GM12891 (cell line): ENCODE data around the gene COQ10A.
"Not testable (repeated sequence)": the region's sequence is repeated elsewhere in the genome, so short reads cannot be mapped to it uniquely, and the experiment has no call there.

Source experiments
- DNase-seq: peaks from one replicate; pipeline ENCODE4 v3.0.0; 2011; ENCODE audit warnings: low spot score; ENCODE audit not compliant: insufficient read length
- FAIRE-seq: peaks from 2 replicates; lab custom pipeline; 2011; peaks lifted over from hg19 to GRCh38; lab: Jason Lieb, UNC
- PAX5 ChIP-seq: IDR thresholded peaks from 2 replicates; pipeline ENCODE4 v1.6.1; 2011; ENCODE audit warnings: low read length, moderate library complexity, mild to moderate bottlenecking; ENCODE audit not compliant: insufficient read depth, severe bottlenecking
- POLR2A ChIP-seq: IDR thresholded peaks from 2 replicates; pipeline ENCODE4 v1.6.1; 2011; ENCODE audit warnings: low read depth, low read length, control low read depth
- POLR2AphosphoS5 ChIP-seq: IDR thresholded peaks from 2 replicates; pipeline ENCODE4 v1.6.1; 2011; ENCODE audit warnings: low read depth, low read length, control low read depth
- POU2F2 ChIP-seq: IDR thresholded peaks from 2 replicates; pipeline ENCODE4 v1.6.1; 2011; ENCODE audit warnings: low read depth, mild to moderate bottlenecking, control low read depth, low read length, moderate library complexity
- SPI1 ChIP-seq: IDR thresholded peaks from 2 replicates; pipeline ENCODE4 v1.6.1; 2011; ENCODE audit warnings: low read depth, low read length, control low read depth
- TAF1 ChIP-seq: IDR thresholded peaks from 2 replicates; pipeline ENCODE4 v1.6.1; 2011; ENCODE audit warnings: low read depth, low read length, control low read depth

The COQ10A gene

GRCh38 chr12:56267443-56268071, 815 bp downstream of the COQ10A start:
- TF ChIP-seq POLR2A = no peak
- TF ChIP-seq POLR2AphosphoS5 = no peak
- TF ChIP-seq TAF1 = no peak
- TF ChIP-seq PAX5 = no peak
- no peak for TF ChIP-seq POU2F2
- no peak for TF ChIP-seq SPI1
- FAIRE-seq (no peak), DNase-seq (no peak)

- TF ChIP-seq POLR2A (peak; percentile 34; the same call in 1 of the 2 replicates), SPI1 (no peak)
- DNase-seq (no peak), FAIRE-seq (no peak)
These were observed 4.3 kb downstream of the COQ10A start for GRCh38 chr12:56271031-56271430.

- not testable (repeated sequence) for DNase-seq, FAIRE-seq
These were observed 5.7 kb downstream of the COQ10A start for GRCh38 chr12:56272468-56272867.

DNA sequence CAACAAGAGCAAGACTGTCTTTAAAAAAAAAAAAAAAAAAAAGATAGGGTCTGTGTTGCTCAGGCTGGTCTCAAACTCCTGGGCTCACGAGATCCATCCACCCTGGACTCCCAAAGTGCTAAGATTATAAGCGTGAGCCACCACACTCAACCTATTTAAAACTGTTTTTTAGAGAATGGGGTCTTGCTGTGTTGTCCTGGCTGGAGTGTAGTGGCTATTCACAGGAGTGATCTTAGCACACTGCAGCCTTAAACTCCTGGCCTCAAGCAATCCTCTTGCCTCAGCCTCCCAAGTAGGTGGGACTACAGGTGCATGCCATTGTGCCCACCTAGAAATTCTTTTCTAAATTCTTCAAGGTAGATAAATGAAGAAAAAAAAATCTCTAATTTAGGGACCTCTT, 7.6 kb downstream of the COQ10A start:
- DNase-seq = no peak
- FAIRE-seq = no peak
- no peak for TF ChIP-seq POU2F2
- TF ChIP-seq SPI1 = no peak
- TF ChIP-seq POLR2AphosphoS5 = no peak
- TF ChIP-seq POLR2A = no peak
- TF ChIP-seq PAX5 = no peak
- no peak for TF ChIP-seq TAF1

- no peak for FAIRE-seq
- no peak for TF ChIP-seq TAF1
- TF ChIP-seq POU2F2 = no peak
- TF ChIP-seq PAX5 = no peak
- TF ChIP-seq POLR2A = no peak
- TF ChIP-seq SPI1 = no peak
- no peak for TF ChIP-seq POLR2AphosphoS5
- DNase-seq = no peak
These were observed 12.2 kb downstream of the COQ10A start for GRCh38 chr12:56278905-56279304.

DNA sequence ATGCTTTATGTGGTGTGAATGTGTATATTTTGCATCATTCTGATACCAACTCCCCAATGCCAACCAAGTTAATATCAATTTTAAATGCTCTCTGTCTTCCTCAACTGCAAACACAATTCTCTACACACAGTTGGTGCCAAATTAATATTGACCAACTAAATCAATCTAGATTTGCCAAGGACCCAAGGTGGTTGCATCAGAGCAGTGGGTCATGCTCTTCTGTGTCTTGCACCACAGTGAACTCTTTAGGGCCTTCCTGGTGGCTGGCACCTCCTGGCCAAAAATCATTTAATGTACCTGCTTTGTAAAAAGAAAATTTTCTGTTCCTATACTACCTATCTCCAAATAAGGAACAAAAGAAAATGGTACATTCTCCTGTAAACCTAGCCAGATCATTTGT, 14.1 kb downstream of the COQ10A start:
- TF ChIP-seq POLR2AphosphoS5 (no peak), POU2F2 (no peak), SPI1 (no peak), TAF1 (no peak), PAX5 (no peak), POLR2A (no peak)
- DNase-seq (no peak), FAIRE-seq (no peak)

- DNase-seq (no peak), FAIRE-seq (no peak)
- TF ChIP-seq POLR2AphosphoS5 (no peak), PAX5 (no peak), POLR2A (no peak), TAF1 (no peak)
These were observed 15.3 kb downstream of the COQ10A start for GRCh38 chr12:56282030-56282429.

DNA sequence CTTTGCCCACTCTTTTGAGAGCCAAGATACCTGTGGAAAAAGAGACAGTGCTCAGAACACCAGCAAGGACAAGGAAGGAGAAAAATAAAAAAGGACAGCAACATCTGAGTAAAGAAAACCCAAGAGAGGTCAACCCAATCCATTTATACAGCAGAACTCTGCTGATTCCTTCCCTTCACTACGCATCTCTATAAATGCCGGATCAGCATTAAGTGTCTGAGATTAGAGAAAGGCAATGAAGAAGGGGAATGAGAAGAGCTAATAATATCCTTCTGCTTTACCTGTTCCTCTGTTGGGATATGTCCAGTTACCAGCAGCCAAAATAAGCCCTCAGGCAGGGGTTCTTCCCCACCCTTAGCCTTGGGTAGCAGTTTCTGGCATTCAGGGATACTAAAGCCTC, 15.8 kb downstream of the COQ10A start:
- TF ChIP-seq POU2F2 = no peak
- DNase-seq (no peak), FAIRE-seq (no peak)

- not testable (repeated sequence) for FAIRE-seq
These were observed 17.5 kb downstream of the COQ10A start for GRCh38 chr12:56284263-56284662.

DNA sequence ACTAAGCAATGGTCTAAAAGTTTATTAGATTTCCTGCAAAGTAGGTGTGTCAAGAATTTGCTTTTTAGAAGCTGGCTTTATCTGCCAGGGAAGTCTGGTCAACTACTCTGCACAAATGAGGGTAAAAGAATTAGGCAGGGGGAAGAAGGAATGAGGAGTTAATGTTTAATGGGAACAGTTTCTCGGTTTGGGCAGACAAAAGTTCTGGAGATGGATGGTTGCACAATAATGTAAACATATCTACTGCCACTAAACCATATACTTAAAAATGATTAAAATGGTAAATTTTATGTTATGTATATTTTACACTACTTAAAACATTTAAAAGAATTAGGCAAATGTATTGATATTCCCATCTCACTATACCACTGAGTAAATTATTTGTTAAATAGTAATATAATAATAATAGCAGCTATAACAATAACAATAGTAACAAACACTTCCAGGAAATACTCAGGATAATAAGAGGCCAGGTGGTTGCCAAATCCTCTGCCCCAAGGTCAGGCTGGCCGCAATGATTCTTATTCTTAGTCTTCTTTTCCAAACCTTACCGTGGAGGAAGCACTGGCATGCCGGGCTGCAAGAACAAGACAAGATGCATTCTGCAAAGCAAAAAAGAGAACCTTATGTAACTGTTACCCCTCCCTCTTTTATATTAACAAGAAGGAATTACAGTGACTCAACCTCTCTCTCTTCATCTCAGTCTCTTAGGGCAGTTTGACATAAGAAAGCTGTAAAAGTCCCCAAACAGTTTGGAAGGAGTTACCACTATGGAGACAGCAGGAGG, 19.5 kb downstream of the COQ10A start:
- DNase-seq (no peak), FAIRE-seq (no peak)
- TF ChIP-seq POU2F2 = no peak
- TF ChIP-seq PAX5 = no peak
- TF ChIP-seq TAF1 = no peak
- TF ChIP-seq POLR2AphosphoS5 = no peak
- TF ChIP-seq POLR2A = no peak
- TF ChIP-seq SPI1 = no peak

More at GRCh38 chr12:56284263-56284662, 17.5 kb downstream of the COQ10A start:
- DNase-seq = not testable (repeated sequence)
